Calu3 (cell line): ENCODE measurements around the gene TMEM174. TPM values are rescaled to one million over a fixed set of nuclear protein-coding genes. Genes with fewer than 3 reads are reported as not detected.

ENCODE experiments used
- Bru-seq: library from RNA; stranded (reverse); fragments of 400-500 nt; gene quantifications from one replicate; lab custom pipeline; 2021; lab: Mats Ljungman, UMichigan
- BruChase-seq, 2 experiments: library from RNA; stranded (reverse); fragments of 400-500 nt; gene quantifications; one replicate each; lab custom pipeline; 2021; lab: Mats Ljungman, UMichigan
- BruUV-seq: library from RNA; stranded (reverse); fragments of 400-500 nt; replicated peaks from 2 replicates; lab custom pipeline; 2021; lab: Mats Ljungman, UMichigan
- CTCF ChIA-PET: fragments of 300-600 bp; sonication (Branson Sonifier 250); formaldehyde crosslinking; loops from one replicate; lab custom pipeline; 2022; ENCODE audit warnings: antibody characterized with exemption; lab: Charles Lee
- DNase-seq: peaks from one replicate; pipeline ENCODE4 v3.0.0; 2022
- H3K27ac Mint-ChIP-seq: one replicate; pipeline ENCODE4 v1.8.0; 2022; ENCODE audit warnings: mixed read lengths; ENCODE audit not compliant: unreplicated experiment
- H3K27me3 Mint-ChIP-seq: one replicate; pipeline ENCODE4 v1.8.0; 2022; ENCODE audit warnings: mixed read lengths; ENCODE audit not compliant: unreplicated experiment
- H3K36me3 Mint-ChIP-seq: one replicate; pipeline ENCODE4 v1.8.0; 2022; ENCODE audit warnings: mild to moderate bottlenecking, moderate library complexity, mixed read lengths; ENCODE audit not compliant: insufficient read depth, unreplicated experiment
- H3K4me1 Mint-ChIP-seq: one replicate; pipeline ENCODE4 v1.8.0; 2022; ENCODE audit warnings: mild to moderate bottlenecking, low read depth, mixed read lengths; ENCODE audit not compliant: unreplicated experiment
- H3K4me3 Mint-ChIP-seq: one replicate; pipeline ENCODE4 v1.8.0; 2022; ENCODE audit warnings: mild to moderate bottlenecking, low read depth, moderate library complexity, mixed read lengths; ENCODE audit not compliant: unreplicated experiment
- H3K9me3 Mint-ChIP-seq: one replicate; pipeline ENCODE4 v1.8.0; 2022; ENCODE audit warnings: low read depth, mixed read lengths; ENCODE audit not compliant: unreplicated experiment
- CTCF ChIP-seq: fragments of 200-600 bp; IDR thresholded peaks from one replicate; pipeline ENCODE4 v1.8.0; 2022; ENCODE audit warnings: antibody characterized with exemption; ENCODE audit not compliant: unreplicated experiment
- intact Hi-C: fragments of 100-400 bp; cut with micrococcal nuclease; formaldehyde crosslinking; loops from one replicate; pipeline ENCODE4 v1.10.0; 2022; ENCODE audit not compliant: unreplicated experiment
- long read RNA-seq: library from polyadenylated mRNA; stranded (forward); transcript quantifications from one replicate; pipeline ENCODE4 v2.0.0, GENCODE V29; 2022
- total RNA-seq: library from RNA; stranded (reverse); gene quantifications from 2 replicates; pipeline ENCODE4 v1.2.3, GENCODE V29; 2022

Gene TMEM174
- not detected in 2 replicates for total RNA-seq
- percentile 12 among the genes with signal in this experiment for Bru-seq, nascent RNA
- not detected for BruChase-seq, experiment 1, labeled RNA remaining after a 6-hour chase
- percentile 12 among the genes with signal in this experiment for BruChase-seq, experiment 2, labeled RNA remaining after a 2-hour chase
- long read RNA-seq = 0 reads

GRCh38 chr5:73172951-73173350 is at the start of gene TMEM174:
Gene TMEM174, plus strand, starts transcription at chr5:73173193. Its CDS starts 51 bp downstream, at chr5:73173244.
- Mint-ChIP-seq H3K27ac (no peak within 1 kb of the TSS), H3K4me3 (no peak within 1 kb of the TSS), H3K9me3 (peaks cover 6% of the 10 kb centered on the region), H3K36me3 (no peaks in the 10 kb centered on the region), H3K27me3 (peaks cover 43% of the 10 kb centered on the region), H3K4me1 (no peaks in the 10 kb centered on the region)
- intact Hi-C loops = no loop called here
- CTCF ChIA-PET = no interaction called here
- no peak for TF ChIP-seq CTCF
- BruUV-seq = no TSS peak
- DNase-seq = no peak

- peaks cover 46% of the 10 kb centered on the region for H3K36me3 Mint-ChIP-seq
- no peak for TF ChIP-seq CTCF
- H3K9me3 Mint-ChIP-seq = no peaks in the 10 kb centered on the region
- no TSS peak for BruUV-seq
- H3K27ac Mint-ChIP-seq = no peak overlapping the region
- intact Hi-C loops = no loop called here
- no peak for DNase-seq
- peaks cover 25% of the 10 kb centered on the region for H3K4me1 Mint-ChIP-seq
- CTCF ChIA-PET = no interaction called here
- no peak overlapping the region for H3K4me3 Mint-ChIP-seq
- no peaks in the 10 kb centered on the region for H3K27me3 Mint-ChIP-seq
Measured at GRCh38 chr5:73125289-73125688, 47.7 kb upstream of the TMEM174 start.

GRCh38 chr5:73126381-73126780 is 46.6 kb upstream of the TMEM174 start:
- no peaks in the 10 kb centered on the region for H3K9me3 Mint-ChIP-seq
- H3K27me3 Mint-ChIP-seq = no peaks in the 10 kb centered on the region
- BruUV-seq = no TSS peak
- no peak overlapping the region for H3K27ac Mint-ChIP-seq
- H3K36me3 Mint-ChIP-seq = peaks cover 35% of the 10 kb centered on the region
- CTCF ChIA-PET = interaction anchor here (1.0 kb wide), 1 partner anchor 75 kb away, joined by 3 read pairs; no protein-coding TSS in a partner anchor
- H3K4me1 Mint-ChIP-seq = peaks cover 22% of the 10 kb centered on the region
- intact Hi-C loops = no loop called here
- no peak for DNase-seq
- H3K4me3 Mint-ChIP-seq = no peak overlapping the region
- TF ChIP-seq CTCF = no peak

GRCh38 chr5:73126957-73127356 is 46.0 kb upstream of the TMEM174 start:
- BruUV-seq = no TSS peak
- no peaks in the 10 kb centered on the region for H3K9me3 Mint-ChIP-seq
- intact Hi-C loops = no loop called here
- H3K4me3 Mint-ChIP-seq = no peak overlapping the region
- no peak for TF ChIP-seq CTCF
- H3K4me1 Mint-ChIP-seq = peaks cover 17% of the 10 kb centered on the region
- CTCF ChIA-PET = interaction anchor here (0.7 to 1.0 kb wide), 2 partner anchors 75 to 682 kb away, joined by 3 read pairs; no protein-coding TSS in a partner anchor
- DNase-seq = no peak
- H3K36me3 Mint-ChIP-seq = peaks cover 29% of the 10 kb centered on the region
- H3K27ac Mint-ChIP-seq = no peak overlapping the region
- no peaks in the 10 kb centered on the region for H3K27me3 Mint-ChIP-seq
